Liver (tissue), 9 donors: ENCODE results near the gene MFAP3L. TPM values are rescaled to one million over a fixed set of nuclear protein-coding genes. Genes with fewer than 3 reads are reported as not detected.

ENCODE experiments used
- DNase-seq: peaks from one replicate; pipeline ENCODE4 v3.0.0-alpha.2; 2017; ENCODE audit warnings: low spot score
- H3K27ac ChIP-seq, 2 donors: one replicate each; pipeline ENCODE4 v1.7.0; 2013; ENCODE audit warnings: inconsistent platforms in 2 of 2, low read length in 2 of 2, control low read depth in 1 of 2, low read depth in 1 of 2, mild to moderate bottlenecking in 1 of 2
- H3K27me3 ChIP-seq, 4 donors: one replicate each; pipeline versions ENCODE4 v1.6.1 to v1.7.0; 2013; ENCODE audit warnings: low read length in 3 of 4, inconsistent platforms in 1 of 4, mild to moderate bottlenecking in 1 of 4, moderate library complexity in 1 of 4; ENCODE audit not compliant: control insufficient read depth in 4 of 4, insufficient read depth in 4 of 4
- H3K36me3 ChIP-seq, 4 donors: one replicate each; pipeline versions ENCODE4 v1.6.1 to v1.7.0; 2013; ENCODE audit warnings: low read length in 3 of 4, mild to moderate bottlenecking in 3 of 4, low read depth in 1 of 4, moderate library complexity in 1 of 4; ENCODE audit not compliant: control insufficient read depth in 4 of 4, insufficient read depth in 3 of 4
- H3K4me1 ChIP-seq, 4 donors: one replicate each; pipeline versions ENCODE4 v1.6.1 to v1.7.0; 2013; ENCODE audit warnings: low read length in 3 of 4, mild to moderate bottlenecking in 3 of 4, moderate library complexity in 1 of 4; ENCODE audit not compliant: control insufficient read depth in 4 of 4, insufficient read depth in 4 of 4
- H3K4me3 ChIP-seq, 3 donors: one replicate each; pipeline versions ENCODE4 v1.6.1 to v1.7.0; 2013; ENCODE audit warnings: low read length in 3 of 3, control low read depth in 1 of 3, low read depth in 1 of 3, mild to moderate bottlenecking in 1 of 3
- H3K9ac ChIP-seq, 2 donors: one replicate each; pipeline ENCODE4 v1.7.0; 2013; ENCODE audit warnings: low read length in 2 of 2, mild to moderate bottlenecking in 2 of 2, moderate library complexity in 2 of 2, control low read depth in 1 of 2, low read depth in 1 of 2
- H3K9me3 ChIP-seq, 4 donors: one replicate each; pipeline versions ENCODE4 v1.6.1 to v1.7.0; 2013; ENCODE audit warnings: low read length in 3 of 4; ENCODE audit not compliant: control insufficient read depth in 4 of 4
- ATF3 ChIP-seq: IDR thresholded peaks from 2 replicates; pipeline ENCODE4 v1.6.1; 2016; ENCODE audit warnings: antibody characterized with exemption
- EGR1 ChIP-seq, 2 donors: IDR thresholded peaks; 2 replicates each; pipeline ENCODE4 v1.6.1; 2016 to 2018; ENCODE audit warnings: antibody characterized with exemption in 2 of 2, low read depth in 2 of 2
- FOXA1 ChIP-seq: IDR thresholded peaks from 2 replicates; pipeline ENCODE4 v1.6.1; 2016; ENCODE audit warnings: antibody characterized with exemption
- FOXA2 ChIP-seq: IDR thresholded peaks from 2 replicates; pipeline ENCODE4 v1.6.1; 2016; ENCODE audit warnings: antibody characterized with exemption
- GABPA ChIP-seq, 2 donors: IDR thresholded peaks in 1 of 2; conservative IDR thresholded peaks in 1 of 2; 2 replicates each; pipeline ENCODE4 v1.6.1; 2016; ENCODE audit warnings: antibody characterized with exemption in 2 of 2, mild to moderate bottlenecking in 1 of 2, moderate library complexity in 1 of 2
- HNF4A ChIP-seq, 2 donors: conservative IDR thresholded peaks; 2 replicates each; pipeline ENCODE4 v1.6.1; 2016; ENCODE audit warnings: antibody characterized with exemption in 2 of 2, mild to moderate bottlenecking in 2 of 2
- JUND ChIP-seq, 2 donors: IDR thresholded peaks; 2 replicates each; pipeline ENCODE4 v1.6.1; 2016; ENCODE audit warnings: antibody characterized with exemption in 2 of 2
- NR2F2 ChIP-seq: IDR thresholded peaks from 2 replicates; pipeline ENCODE4 v1.6.1; 2016; ENCODE audit warnings: antibody characterized with exemption
- RAD21 ChIP-seq, 2 donors: IDR thresholded peaks; 2 replicates each; pipeline ENCODE4 v1.6.1; 2016; ENCODE audit warnings: antibody characterized with exemption in 2 of 2, mild to moderate bottlenecking in 2 of 2
- RXRA ChIP-seq, 2 donors: IDR thresholded peaks; 2 replicates each; pipeline ENCODE4 v1.6.1; 2017 to 2018; ENCODE audit warnings: antibody characterized with exemption in 2 of 2, mild to moderate bottlenecking in 1 of 2
- SP1 ChIP-seq: IDR thresholded peaks from 2 replicates; pipeline ENCODE4 v1.6.1; 2018; ENCODE audit warnings: antibody characterized with exemption, mild to moderate bottlenecking
- TAF1 ChIP-seq: conservative IDR thresholded peaks from 2 replicates; pipeline ENCODE4 v1.6.1; 2016; ENCODE audit warnings: antibody characterized with exemption, mild to moderate bottlenecking
- YY1 ChIP-seq: IDR thresholded peaks from 2 replicates; pipeline ENCODE4 v1.6.1; 2016; ENCODE audit warnings: antibody characterized with exemption, mild to moderate bottlenecking
- ZBTB33 ChIP-seq: IDR thresholded peaks from 2 replicates; pipeline ENCODE4 v1.6.1; 2016; ENCODE audit warnings: antibody characterized with exemption
- whole genome bisulfite sequencing: extraction: QIAGEN DNeasy Blood & Tissue Kit; methylation state at CpG from one replicate; pipeline ENCODE4 v1.1.7; 2013; 5-methylcytosine and 5-hydroxymethylcytosine counted together
- polyA plus RNA-seq, 2 donors: library from polyadenylated mRNA; stranded (reverse) in 1 of 2; unstranded in 1 of 2; fragments of 200-250 nt in 1 of 2; fragments of >200 nt in 1 of 2; fragmentation: Nextera tagmentation in 1 of 2; extraction: Ambion mirVana in 1 of 2; gene quantifications; one replicate each; pipeline versions ENCODE4 v1.2.1 to v1.2.3, GENCODE V29; 2013 to 2015
- total RNA-seq, 2 donors: library from RNA; depleted of rRNA; stranded (reverse); fragments of >200 nt; gene quantifications; one replicate each; pipeline ENCODE4 v1.2.3, GENCODE V29; 2014
- TF ChIP-seq, protein P1 (sequence below): IDR thresholded peaks from 2 replicates; pipeline ENCODE4 v1.6.1; 2016; ENCODE audit warnings: antibody characterized with exemption, mild to moderate bottlenecking
- TF ChIP-seq, protein P2 (sequence below): fragments of 150-350 bp; IDR thresholded peaks from 2 replicates; pipeline ENCODE4 v1.5.1; 2017; ENCODE audit warnings: improper control_type of control experiment, low read depth, low read length; ENCODE audit not compliant: missing input control
- donor health status: healthy.
- donor health status: healthy.
- donor health status: healthy.
- donor health status: healthy.
- donor health status: healthy.

The MFAP3L gene
- total and polyA plus RNA-seq, 4 donors: 16.5 to 102 (median 18.5) TPM

- no peaks in the 10 kb centered on the region for H3K4me1 ChIP-seq
- H3K27me3 ChIP-seq: no peaks in the 10 kb centered on the region
- no peak for DNase-seq
- no peak overlapping the region for H3K27ac ChIP-seq
- no peak overlapping the region for H3K9ac ChIP-seq
- no peak for TF ChIP-seq FOXA1
- no peak for TF ChIP-seq YY1
- TF ChIP-seq SP1: no peak
- TF ChIP-seq, protein P1, sequence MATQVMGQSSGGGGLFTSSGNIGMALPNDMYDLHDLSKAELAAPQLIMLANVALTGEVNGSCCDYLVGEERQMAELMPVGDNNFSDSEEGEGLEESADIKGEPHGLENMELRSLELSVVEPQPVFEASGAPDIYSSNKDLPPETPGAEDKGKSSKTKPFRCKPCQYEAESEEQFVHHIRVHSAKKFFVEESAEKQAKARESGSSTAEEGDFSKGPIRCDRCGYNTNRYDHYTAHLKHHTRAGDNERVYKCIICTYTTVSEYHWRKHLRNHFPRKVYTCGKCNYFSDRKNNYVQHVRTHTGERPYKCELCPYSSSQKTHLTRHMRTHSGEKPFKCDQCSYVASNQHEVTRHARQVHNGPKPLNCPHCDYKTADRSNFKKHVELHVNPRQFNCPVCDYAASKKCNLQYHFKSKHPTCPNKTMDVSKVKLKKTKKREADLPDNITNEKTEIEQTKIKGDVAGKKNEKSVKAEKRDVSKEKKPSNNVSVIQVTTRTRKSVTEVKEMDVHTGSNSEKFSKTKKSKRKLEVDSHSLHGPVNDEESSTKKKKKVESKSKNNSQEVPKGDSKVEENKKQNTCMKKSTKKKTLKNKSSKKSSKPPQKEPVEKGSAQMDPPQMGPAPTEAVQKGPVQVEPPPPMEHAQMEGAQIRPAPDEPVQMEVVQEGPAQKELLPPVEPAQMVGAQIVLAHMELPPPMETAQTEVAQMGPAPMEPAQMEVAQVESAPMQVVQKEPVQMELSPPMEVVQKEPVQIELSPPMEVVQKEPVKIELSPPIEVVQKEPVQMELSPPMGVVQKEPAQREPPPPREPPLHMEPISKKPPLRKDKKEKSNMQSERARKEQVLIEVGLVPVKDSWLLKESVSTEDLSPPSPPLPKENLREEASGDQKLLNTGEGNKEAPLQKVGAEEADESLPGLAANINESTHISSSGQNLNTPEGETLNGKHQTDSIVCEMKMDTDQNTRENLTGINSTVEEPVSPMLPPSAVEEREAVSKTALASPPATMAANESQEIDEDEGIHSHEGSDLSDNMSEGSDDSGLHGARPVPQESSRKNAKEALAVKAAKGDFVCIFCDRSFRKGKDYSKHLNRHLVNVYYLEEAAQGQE: no peak
- TF ChIP-seq ZBTB33: no peak
- no peak for TF ChIP-seq EGR1 (IDR thresholded peaks at IDR 0.05; ENCODE audit: low read depth in 2 of 2)
- TF ChIP-seq, protein P2, sequence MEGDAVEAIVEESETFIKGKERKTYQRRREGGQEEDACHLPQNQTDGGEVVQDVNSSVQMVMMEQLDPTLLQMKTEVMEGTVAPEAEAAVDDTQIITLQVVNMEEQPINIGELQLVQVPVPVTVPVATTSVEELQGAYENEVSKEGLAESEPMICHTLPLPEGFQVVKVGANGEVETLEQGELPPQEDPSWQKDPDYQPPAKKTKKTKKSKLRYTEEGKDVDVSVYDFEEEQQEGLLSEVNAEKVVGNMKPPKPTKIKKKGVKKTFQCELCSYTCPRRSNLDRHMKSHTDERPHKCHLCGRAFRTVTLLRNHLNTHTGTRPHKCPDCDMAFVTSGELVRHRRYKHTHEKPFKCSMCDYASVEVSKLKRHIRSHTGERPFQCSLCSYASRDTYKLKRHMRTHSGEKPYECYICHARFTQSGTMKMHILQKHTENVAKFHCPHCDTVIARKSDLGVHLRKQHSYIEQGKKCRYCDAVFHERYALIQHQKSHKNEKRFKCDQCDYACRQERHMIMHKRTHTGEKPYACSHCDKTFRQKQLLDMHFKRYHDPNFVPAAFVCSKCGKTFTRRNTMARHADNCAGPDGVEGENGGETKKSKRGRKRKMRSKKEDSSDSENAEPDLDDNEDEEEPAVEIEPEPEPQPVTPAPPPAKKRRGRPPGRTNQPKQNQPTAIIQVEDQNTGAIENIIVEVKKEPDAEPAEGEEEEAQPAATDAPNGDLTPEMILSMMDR: no peak
- TF ChIP-seq FOXA2: no peak
- TF ChIP-seq NR2F2: no peak
- TF ChIP-seq GABPA (IDR thresholded peaks at IDR 0.05 in 1 of 2, conservative IDR thresholded peaks at IDR 0.05 in 1 of 2): no peak
- no peak for TF ChIP-seq TAF1
- TF ChIP-seq HNF4A (conservative IDR thresholded peaks at IDR 0.05): no peak
- TF ChIP-seq RXRA (IDR thresholded peaks at IDR 0.05): no peak
- no peak for TF ChIP-seq JUND (IDR thresholded peaks at IDR 0.05)
- no peak for TF ChIP-seq ATF3
- TF ChIP-seq RAD21 (IDR thresholded peaks at IDR 0.05): no peak
- H3K36me3 ChIP-seq: peaks cover 0 to 10% (median 2%) of the 10 kb centered on the region in 4 donors
- H3K4me3 ChIP-seq: no peak overlapping the region
- 89% methylated on average over 9 of the region's 9 CpGs for WGBS
- H3K9me3 ChIP-seq: no peaks in the 10 kb centered on the region
These were observed 32.7 kb downstream of the MFAP3L start for GRCh38 chr4:169993531-169993930.

DNA sequence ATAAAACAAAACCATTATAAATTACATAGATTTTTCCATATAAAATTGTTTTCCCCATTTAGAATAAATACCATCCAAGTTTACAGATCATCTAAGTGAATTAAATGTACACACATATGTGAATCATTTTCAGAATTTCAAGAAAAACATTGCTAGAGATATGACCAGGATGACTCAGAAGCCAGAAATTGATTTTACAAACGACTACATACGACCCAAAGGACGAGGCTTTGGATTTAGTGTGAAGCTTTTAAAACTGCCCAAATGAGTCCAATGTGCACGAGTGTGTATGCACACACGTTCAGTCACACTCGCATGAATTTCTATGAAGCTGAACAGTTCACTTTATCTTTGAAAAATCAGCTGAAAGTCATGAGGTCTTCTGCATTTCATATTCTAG is 37.9 kb downstream of the MFAP3L start:
- H3K9ac ChIP-seq: no peak overlapping the region
- DNase-seq: no peak
- TF ChIP-seq FOXA1 (no peak), NR2F2 (no peak)
- TF ChIP-seq, protein P1: no peak
- peaks cover 0 to 4% (median 1%) of the 10 kb centered on the region in 4 donors for H3K4me1 ChIP-seq
- no peak overlapping the region for H3K27ac ChIP-seq
- H3K9me3 ChIP-seq: no peaks in the 10 kb centered on the region
- H3K4me3 ChIP-seq: no peak overlapping the region
- no peaks in the 10 kb centered on the region for H3K27me3 ChIP-seq
- 57% methylated on average over 6 of the region's 6 CpGs for WGBS
- H3K36me3 ChIP-seq: peaks cover 0 to 10% (median 2%) of the 10 kb centered on the region in 4 donors
